Sigmoid colon (tissue), 7 donors: ENCODE results near the gene GRM7. TPM values are rescaled to one million over a fixed set of nuclear protein-coding genes. Genes with fewer than 3 reads are reported as not detected.

Experiments used
- DNase-seq: peaks from one replicate; pipeline ENCODE4 v3.0.0-alpha.2; 2019
- H3K27ac ChIP-seq, 4 donors: fragments of 200-600 bp; sonication (generic); one replicate each; pipeline ENCODE4 v1.5.1; 2016 to 2019; ENCODE audit warnings: mild to moderate bottlenecking in 1 of 4
- H3K27me3 ChIP-seq, 3 donors: fragments of 200-600 bp; sonication (generic); one replicate each; pipeline ENCODE4 v1.5.1; 2019; ENCODE audit warnings: mild to moderate bottlenecking in 1 of 3
- H3K36me3 ChIP-seq, 4 donors: fragments of 200-600 bp; sonication (generic); one replicate each; pipeline ENCODE4 v1.5.1; 2016 to 2019
- H3K4me1 ChIP-seq, 4 donors: fragments of 200-600 bp; sonication (generic); one replicate each; pipeline ENCODE4 v1.5.1; 2017 to 2019
- H3K4me3 ChIP-seq, 4 donors: fragments of 200-600 bp; sonication (generic); one replicate each; pipeline ENCODE4 v1.5.1; 2017 to 2019; ENCODE audit warnings: mild to moderate bottlenecking in 2 of 4, moderate library complexity in 1 of 4
- H3K9me3 ChIP-seq, 4 donors: fragments of 200-600 bp in 3 of 4; sonication (generic) in 3 of 4; one replicate each; pipeline versions ENCODE4 v1.5.1 to v1.6.1; 2013 to 2019
- CTCF ChIP-seq, 4 experiments: fragments of 450-650 bp in 3 of 4; fragments of 200-600 bp in 1 of 4; IDR thresholded peaks; one replicate each; pipeline ENCODE4 v1.5.1; 2016 to 2019; ENCODE audit warnings: antibody characterized with exemption in 4 of 4, mild to moderate bottlenecking in 3 of 4, moderate library complexity in 2 of 4
- EP300 ChIP-seq, 4 donors: sonication (generic); formaldehyde crosslinking; IDR thresholded peaks; one replicate each; pipeline ENCODE4 v1.6.1; 2017; ENCODE audit warnings: antibody characterized with exemption in 4 of 4
- POLR2A ChIP-seq, 2 donors: fragments of 450-650 bp; IDR thresholded peaks; one replicate each; pipeline ENCODE4 v1.6.1; 2016; ENCODE audit warnings: antibody characterized with exemption in 2 of 2, mild to moderate bottlenecking in 2 of 2, moderate library complexity in 2 of 2
- POLR2AphosphoS5 ChIP-seq, 4 donors: sonication (generic); formaldehyde crosslinking; IDR thresholded peaks; one replicate each; pipeline ENCODE4 v1.6.1; 2017; ENCODE audit warnings: antibody characterized with exemption in 4 of 4
- WGBS, 2 donors: extraction: QIAGEN DNeasy Blood & Tissue Kit; methylation state at CpG; one replicate each; pipeline ENCODE4 v1.1.7; 2013; 5-methylcytosine and 5-hydroxymethylcytosine counted together
- intact Hi-C: fragments of 100-400 bp; cut with DNase I; formaldehyde crosslinking; loops from one replicate; pipeline ENCODE4 v1.15.1; 2023
- polyA plus RNA-seq, 3 donors: library from polyadenylated mRNA; stranded (reverse); fragments of 200-250 nt; gene quantifications; one replicate each; pipeline ENCODE4 v1.2.3, GENCODE V29; 2013
- total RNA-seq, 4 donors: library from RNA; depleted of rRNA; stranded (reverse); fragments of >200 nt; gene quantifications; one replicate each; pipeline ENCODE4 v1.1.0, GENCODE V29; 2016
- donor health status: healthy with polysubstance abuse.
- donor health status: Bipolar disorder and iron deficiency.
- donor health status: healthy.

The GRM7 gene
- total and polyA plus RNA-seq, 7 donors = 0.09 to 0.71 (median 0.22) TPM; not detected in 3

DNA sequence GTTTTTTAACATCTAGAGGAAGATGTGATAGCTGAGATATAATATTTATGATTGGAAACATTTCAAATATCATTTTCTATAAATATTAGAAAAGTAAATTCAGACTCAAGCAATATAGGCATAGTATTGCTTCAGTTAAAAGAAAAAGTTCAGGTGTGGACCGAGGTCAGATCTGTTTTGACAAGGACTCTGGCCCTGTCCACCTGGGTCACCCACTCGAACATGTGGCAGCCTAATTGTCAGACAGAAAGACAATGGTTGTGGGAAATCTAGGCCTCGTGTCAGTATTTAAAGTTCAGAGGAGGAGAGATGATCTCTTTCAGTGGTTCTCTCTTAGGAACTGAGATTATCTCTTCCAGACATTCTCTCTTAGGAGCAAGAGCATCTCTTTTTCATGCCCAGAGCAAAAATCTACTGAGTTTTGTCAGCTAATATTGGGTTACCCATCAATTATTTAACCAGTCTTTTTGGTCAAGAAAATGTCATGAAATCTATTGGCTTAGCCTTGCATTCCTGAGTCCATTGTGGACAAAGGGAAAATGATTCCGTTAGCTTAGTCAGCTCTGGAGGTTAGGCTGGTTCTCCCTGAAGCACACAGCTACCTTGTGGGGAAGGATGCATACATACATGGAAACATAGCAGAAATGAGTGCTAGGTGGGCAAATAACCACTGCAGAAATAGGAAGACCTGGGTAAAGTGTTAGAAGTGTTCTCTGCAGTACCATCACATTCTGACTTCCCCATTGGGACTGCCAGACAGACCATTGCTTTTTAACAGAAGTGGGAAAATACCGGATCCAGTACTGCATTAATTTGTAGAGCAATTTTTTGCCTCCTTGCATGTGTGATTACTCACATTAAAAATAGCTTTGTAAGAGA, 343.3 kb downstream of the GRM7 start:
- Histone ChIP-seq H3K27me3 (no peaks in the 10 kb centered on the region), H3K4me3 (no peak overlapping the region), H3K36me3 (no peaks in the 10 kb centered on the region), H3K4me1 (no peaks in the 10 kb centered on the region), H3K9me3 (no peaks in the 10 kb centered on the region), H3K27ac (no peak overlapping the region)
- TF ChIP-seq CTCF (IDR thresholded peaks at IDR 0.05) (no peak), POLR2AphosphoS5 (IDR thresholded peaks at IDR 0.05) (no peak), EP300 (IDR thresholded peaks at IDR 0.05) (no peak), POLR2A (IDR thresholded peaks at IDR 0.05) (no peak)
- no peak for DNase-seq
- intact Hi-C loops = no loop called here
- 75 to 83% methylated on average over 5 of the region's 5 CpGs for WGBS, 2 donors

- 47 to 60% methylated on average over 2 of the region's 2 CpGs for WGBS, 2 donors
- intact Hi-C loops = no loop called here
- H3K4me3 ChIP-seq = no peak overlapping the region
- H3K27me3 ChIP-seq = no peaks in the 10 kb centered on the region
- no peak for DNase-seq
- H3K27ac ChIP-seq = no peak overlapping the region
- no peaks in the 10 kb centered on the region for H3K9me3 ChIP-seq
- no peaks in the 10 kb centered on the region for H3K4me1 ChIP-seq
- H3K36me3 ChIP-seq = no peaks in the 10 kb centered on the region
- TF ChIP-seq POLR2AphosphoS5 (IDR thresholded peaks at IDR 0.05) (no peak), POLR2A (IDR thresholded peaks at IDR 0.05) (no peak), EP300 (IDR thresholded peaks at IDR 0.05) (no peak), CTCF (IDR thresholded peaks at IDR 0.05) (no peak)
Measured at GRCh38 chr3:7204848-7205156, 343.9 kb downstream of the GRM7 start.

DNA sequence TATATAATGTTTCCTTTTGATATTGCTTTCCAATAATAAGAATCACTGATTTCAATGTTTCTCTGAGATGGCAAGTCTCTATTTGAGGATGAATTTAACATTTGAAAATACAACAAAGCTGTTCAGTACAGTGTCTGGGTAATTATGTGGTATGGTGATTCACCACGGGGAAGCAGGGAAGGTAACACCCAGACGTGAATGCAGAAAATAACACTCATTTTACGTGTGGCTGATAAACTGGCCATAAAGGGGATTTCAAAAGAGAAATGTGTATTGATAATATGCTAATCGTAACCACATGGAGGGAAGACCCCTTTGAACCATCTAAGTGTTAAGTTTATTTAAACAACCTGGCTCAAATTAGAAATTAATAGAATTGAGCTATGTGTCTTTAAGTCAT, 344.6 kb downstream of the GRM7 start:
- TF ChIP-seq POLR2AphosphoS5 (IDR thresholded peaks at IDR 0.05) = no peak
- TF ChIP-seq EP300 (IDR thresholded peaks at IDR 0.05) = no peak
- no peak for TF ChIP-seq POLR2A (IDR thresholded peaks at IDR 0.05)
- no peak for TF ChIP-seq CTCF (IDR thresholded peaks at IDR 0.05)
- 64 to 68% methylated on average over 4 of the region's 4 CpGs for WGBS, 2 donors

DNA sequence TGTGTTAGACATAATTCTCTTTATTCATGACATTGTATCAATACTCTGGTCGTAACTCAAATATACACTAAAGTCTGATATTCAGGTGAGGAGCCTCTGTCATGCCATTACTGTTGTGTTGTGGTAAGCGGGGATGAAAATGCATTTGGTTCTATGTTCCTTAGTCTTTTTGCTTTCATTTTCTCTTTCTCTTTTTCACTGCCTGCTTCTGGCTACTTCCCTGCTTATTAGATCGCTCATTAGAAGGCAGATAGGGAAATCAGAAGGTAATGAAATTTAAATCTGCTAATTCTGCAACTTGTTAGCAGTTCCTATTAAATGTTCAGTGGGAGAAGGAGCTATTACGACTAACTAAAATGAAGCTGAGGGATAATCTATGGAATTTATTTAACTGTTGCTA, 345.0 kb downstream of the GRM7 start:
- H3K36me3 ChIP-seq = no peaks in the 10 kb centered on the region
- H3K4me1 ChIP-seq = no peaks in the 10 kb centered on the region
- no peaks in the 10 kb centered on the region for H3K9me3 ChIP-seq
- TF ChIP-seq EP300 (IDR thresholded peaks at IDR 0.05) (no peak), POLR2A (IDR thresholded peaks at IDR 0.05) (no peak), CTCF (IDR thresholded peaks at IDR 0.05) (no peak)
- 55 to 68% methylated on average over 4 of the region's 4 CpGs for WGBS, 2 donors
- no peaks in the 10 kb centered on the region for H3K27me3 ChIP-seq
- H3K4me3 ChIP-seq = peak overlapping the region in 2 of 4 donors; percentile 3 to 17
- no peak overlapping the region for H3K27ac ChIP-seq
- DNase-seq = no peak
- intact Hi-C loops = no loop called here

More for the DNA sequence above, 344.6 kb downstream of the GRM7 start:
- Histone ChIP-seq H3K36me3 (no peaks in the 10 kb centered on the region), H3K27me3 (no peaks in the 10 kb centered on the region), H3K4me1 (no peaks in the 10 kb centered on the region), H3K4me3 (peak overlapping the region in 2 of 4 donors; percentile 3 to 17), H3K27ac (no peak overlapping the region), H3K9me3 (no peaks in the 10 kb centered on the region)
- DNase-seq = no peak
- intact Hi-C loops = no loop called here

- DNase-seq = no peak
- WGBS, 2 donors = 85 to 89% methylated on average over 5 of the region's 5 CpGs
- Histone ChIP-seq H3K9me3 (no peaks in the 10 kb centered on the region), H3K27me3 (no peaks in the 10 kb centered on the region), H3K4me3 (no peak overlapping the region), H3K27ac (no peak overlapping the region), H3K36me3 (no peaks in the 10 kb centered on the region), H3K4me1 (no peaks in the 10 kb centered on the region)
- intact Hi-C loops = no loop called here
- TF ChIP-seq POLR2A (IDR thresholded peaks at IDR 0.05) = no peak
- no peak for TF ChIP-seq EP300 (IDR thresholded peaks at IDR 0.05)
- no peak for TF ChIP-seq CTCF (IDR thresholded peaks at IDR 0.05)
- TF ChIP-seq POLR2AphosphoS5 (IDR thresholded peaks at IDR 0.05) = no peak
Measured at GRCh38 chr3:7207125-7207524, 346.2 kb downstream of the GRM7 start.
